ENCODE results near the gene SPSB4. TPM values are rescaled to one million over a fixed set of nuclear protein-coding genes. Genes with fewer than 3 reads are reported as not detected.

The SPSB4 gene
- total RNA-seq, 4 donors from 2014 or later: 3.5 TPM; not detected in 3

GRCh38 chr3:141020143-141020830, 30.9 kb upstream of the SPSB4 start:
- H3K4me1 ChIP-seq: no peaks in the 10 kb centered on the region
- H3K27ac ChIP-seq: no peak overlapping the region
- TF ChIP-seq POLR2A (IDR thresholded peaks at IDR 0.05): no peak
- TF ChIP-seq CTCF (IDR thresholded peaks at IDR 0.05): no peak
- intact Hi-C loops (cut with DNase I; ENCODE audit: low total_unique reads): no loop called here
- no peak overlapping the region for H3K4me3 ChIP-seq
- H3K36me3 ChIP-seq: no peaks in the 10 kb centered on the region
- no peaks in the 10 kb centered on the region for H3K9me3 ChIP-seq
- DNase-seq: no peak
- no peaks in the 10 kb centered on the region for H3K27me3 ChIP-seq

GRCh38 chr3:141021261-141021660, 29.9 kb upstream of the SPSB4 start:
- no peak overlapping the region for H3K27ac ChIP-seq
- H3K4me3 ChIP-seq: no peak overlapping the region
- H3K9me3 ChIP-seq: no peaks in the 10 kb centered on the region
- H3K36me3 ChIP-seq: no peaks in the 10 kb centered on the region
- H3K4me1 ChIP-seq: no peaks in the 10 kb centered on the region
- DNase-seq: no peak
- intact Hi-C loops (cut with DNase I; ENCODE audit: low total_unique reads): no loop called here
- no peaks in the 10 kb centered on the region for H3K27me3 ChIP-seq
- no peak for TF ChIP-seq CTCF (IDR thresholded peaks at IDR 0.05)
- TF ChIP-seq POLR2A (IDR thresholded peaks at IDR 0.05): no peak

GRCh38 chr3:141030296-141030695, 20.9 kb upstream of the SPSB4 start:
- no peak overlapping the region for H3K27ac ChIP-seq
- no peak for TF ChIP-seq POLR2A (IDR thresholded peaks at IDR 0.05)
- no peak for TF ChIP-seq CTCF (IDR thresholded peaks at IDR 0.05)
- DNase-seq: no peak

GRCh38 chr3:141039589-141039988, 11.6 kb upstream of the SPSB4 start:
- Histone ChIP-seq H3K4me3 (no peak overlapping the region), H3K27ac (no peak overlapping the region), H3K9me3 (no peaks in the 10 kb centered on the region), H3K27me3 (no peaks in the 10 kb centered on the region), H3K4me1 (no peaks in the 10 kb centered on the region), H3K36me3 (no peaks in the 10 kb centered on the region)
- intact Hi-C loops (cut with DNase I; ENCODE audit: low total_unique reads): no loop called here
- DNase-seq: no peak
- TF ChIP-seq POLR2A (IDR thresholded peaks at IDR 0.05) (no peak), CTCF (IDR thresholded peaks at IDR 0.05) (no peak)

More at GRCh38 chr3:141030296-141030695, 20.9 kb upstream of the SPSB4 start:
- no peaks in the 10 kb centered on the region for H3K36me3 ChIP-seq
- intact Hi-C loops (cut with DNase I; ENCODE audit: low total_unique reads): no loop called here
- no peaks in the 10 kb centered on the region for H3K27me3 ChIP-seq
- no peak overlapping the region for H3K4me3 ChIP-seq
- H3K4me1 ChIP-seq: no peaks in the 10 kb centered on the region
- H3K9me3 ChIP-seq: no peaks in the 10 kb centered on the region

GRCh38 chr3:141044695-141045641, 6.2 kb upstream of the SPSB4 start:
- DNase-seq: no peak
- H3K4me3 ChIP-seq: no peak overlapping the region
- H3K4me1 ChIP-seq: no peaks in the 10 kb centered on the region
- no peaks in the 10 kb centered on the region for H3K27me3 ChIP-seq
- TF ChIP-seq CTCF (IDR thresholded peaks at IDR 0.05) (no peak), POLR2A (IDR thresholded peaks at IDR 0.05) (no peak)
- intact Hi-C loops (cut with DNase I; ENCODE audit: low total_unique reads): no loop called here
- H3K9me3 ChIP-seq: no peaks in the 10 kb centered on the region
- H3K36me3 ChIP-seq: no peaks in the 10 kb centered on the region
- H3K27ac ChIP-seq: no peak overlapping the region

Data from uterus (tissue), 4 donors.